ENCODE measurements around the gene PACRG. TPM values are rescaled to one million over a fixed set of nuclear protein-coding genes. Genes with fewer than 3 reads are reported as not detected.

PACRG gene
- total and polyA plus RNA-seq, 2 of the 13 experiments (the other 11 are each of a cell fraction or from before 2014, with no cell fraction given), result 0.13 TPM; not detected in 1

- Histone ChIP-seq H3K27ac (ENCODE audit: extremely low read length, insufficient read depth, low read length) (no peak overlapping the region), H3K9me3 (ENCODE audit: low read length) (peaks cover 7% of the 10 kb centered on the region; the same call in 1 of the 2 replicates), H4K20me1 (ENCODE audit: insufficient read depth, low read length) (no peaks in the 10 kb centered on the region), H3K4me2 (ENCODE audit: low read depth, low read length) (no peak overlapping the region), H3K4me3 (replicated peaks in 1 of 3; ENCODE audit: insufficient read depth in 1 of 3, low read depth in 2 of 3, low read length in 3 of 3) (no peak overlapping the region), H3K4me1 (ENCODE audit: insufficient read depth, low read length) (peaks cover 14% of the 10 kb centered on the region), H3K27me3 (ENCODE audit: control insufficient read depth in 1 of 2, insufficient read depth in 2 of 2, low read length in 2 of 2) (0 out of 5 replicates have a peak, but pooled peaks cover 0 to 10% of the 10 kb centered on the region in 2 experiments), H2AFZ (ENCODE audit: low read length) (no peak overlapping the region), H3K79me2 (ENCODE audit: insufficient read depth, low read length) (no peaks in the 10 kb centered on the region), H3K9ac (ENCODE audit: insufficient read depth, low read depth, low read length) (no peak overlapping the region), H3K36me3 (replicated peaks in 1 of 2; ENCODE audit: control insufficient read depth in 1 of 2, insufficient read depth in 2 of 2, low read length in 2 of 2) (no peaks in the 10 kb centered on the region)
- no TSS peak for BruUV-seq (replicated peaks)
- intact Hi-C loops (cut with micrococcal nuclease; ENCODE audit: unreplicated experiment), result loop anchor here (5.0 kb wide), 1 partner anchor 80 kb away; no protein-coding TSS in a partner anchor
- TF ChIP-seq ZNF776 (CRISPR knock-in tag; IDR thresholded peaks at IDR 0.05) (peak; percentile 95), IKZF1 (IDR thresholded peaks at IDR 0.05) (no peak)
- ATAC-seq (no peak), DNase-seq (ENCODE audit: low spot score) (no peak), FAIRE-seq (no peak)
- WGBS (ENCODE audit: low lambda C conversion rate), result 34% methylated on average over 9 of the region's 9 CpGs
- ChIA-PET CTCF (ENCODE audit: low intra/inter-chr PET ratio, low total read pairs) (no interaction called here), POLR2A (no interaction called here)
- in situ Hi-C loops (cut with HindIII; ENCODE audit: extremely low pct_ligation_motif_present, low pct_unique_long_range_greater_than_20kb), result no loop called here
Measured at GRCh38 chr6:163327165-163327880, 599.5 kb downstream of the PACRG start.

- BruUV-seq (replicated peaks), result no TSS peak
- H3K27ac ChIP-seq (ENCODE audit: extremely low read length, insufficient read depth, low read length), result no peak overlapping the region
- no peak overlapping the region for H2AFZ ChIP-seq (ENCODE audit: low read length)
- no peaks in the 10 kb centered on the region for H3K79me2 ChIP-seq (ENCODE audit: insufficient read depth, low read length)
- POLR2A ChIA-PET, result no interaction called here
- H3K27me3 ChIP-seq (ENCODE audit: control insufficient read depth in 1 of 2, insufficient read depth in 2 of 2, low read length in 2 of 2), result 0 out of 5 replicates have a peak, but pooled peaks cover 0 to 10% of the 10 kb centered on the region in 2 experiments
- DNase-seq (ENCODE audit: low spot score) (no peak), ATAC-seq (no peak), FAIRE-seq (no peak)
- intact Hi-C loops (cut with micrococcal nuclease; ENCODE audit: unreplicated experiment), result loop anchor here (5.0 kb wide), 1 partner anchor 79 kb away; no protein-coding TSS in a partner anchor
- peaks cover 14% of the 10 kb centered on the region for H3K4me1 ChIP-seq (ENCODE audit: insufficient read depth, low read length)
- H3K9me3 ChIP-seq (ENCODE audit: low read length), result peaks cover 7% of the 10 kb centered on the region; the same call in 1 of the 2 replicates
- in situ Hi-C loops (cut with HindIII; ENCODE audit: extremely low pct_ligation_motif_present, low pct_unique_long_range_greater_than_20kb), result no loop called here
- H4K20me1 ChIP-seq (ENCODE audit: insufficient read depth, low read length), result no peaks in the 10 kb centered on the region
- no peaks in the 10 kb centered on the region for H3K36me3 ChIP-seq (replicated peaks in 1 of 2; ENCODE audit: control insufficient read depth in 1 of 2, insufficient read depth in 2 of 2, low read length in 2 of 2)
- WGBS (ENCODE audit: low lambda C conversion rate), result 54% methylated on average over 8 of the region's 8 CpGs
- CTCF ChIA-PET (ENCODE audit: low intra/inter-chr PET ratio, low total read pairs), result no interaction called here
- no peak overlapping the region for H3K4me3 ChIP-seq (replicated peaks in 1 of 3; ENCODE audit: insufficient read depth in 1 of 3, low read depth in 2 of 3, low read length in 3 of 3)
- H3K9ac ChIP-seq (ENCODE audit: insufficient read depth, low read depth, low read length), result no peak overlapping the region
- no peak overlapping the region for H3K4me2 ChIP-seq (ENCODE audit: low read depth, low read length)
- TF ChIP-seq ZNF441 (CRISPR knock-in tag; IDR thresholded peaks at IDR 0.05; ENCODE audit: borderline replicate concordance) (no peak), MTERF4 (CRISPR knock-in tag; IDR thresholded peaks at IDR 0.05) (no peak), YEATS2 (CRISPR knock-in tag; IDR thresholded peaks at IDR 0.05; ENCODE audit: borderline replicate concordance) (no peak), SATB2 (CRISPR knock-in tag; IDR thresholded peaks at IDR 0.05) (no peak), IKZF5 (CRISPR knock-in tag; IDR thresholded peaks at IDR 0.05) (no peak), SNAPC5 (CRISPR knock-in tag; IDR thresholded peaks at IDR 0.05; ENCODE audit: borderline replicate concordance) (no peak), CSRNP1 (CRISPR knock-in tag; IDR thresholded peaks at IDR 0.05) (no peak)
Measured at GRCh38 chr6:163327921-163328320, 600.1 kb downstream of the PACRG start.
